Adipose tissue (tissue), 3 donors: ENCODE data around the gene LILRA1. TPM values are rescaled to one million over a fixed set of nuclear protein-coding genes. Genes with fewer than 3 reads are reported as not detected.
"Not testable (repeated sequence)": the region's sequence is repeated elsewhere in the genome, so short reads cannot be mapped to it uniquely, and the experiment has no call there.

Experiments
- H3K27ac ChIP-seq: one replicate; pipeline ENCODE4 v1.5.1; 2013; ENCODE audit warnings: low read depth, low read length
- WGBS, 3 donors: extraction: QIAGEN DNeasy Blood & Tissue Kit; methylation state at CpG; one replicate each; pipeline ENCODE4 v1.1.7; 2013; 5-methylcytosine and 5-hydroxymethylcytosine counted together
- polyA plus RNA-seq, 3 donors: library from polyadenylated mRNA; stranded (reverse); fragments of 200-250 nt; gene quantifications; one replicate each; pipeline ENCODE4 v1.2.3, GENCODE V29; 2013
- donor health status: healthy with polysubstance abuse.
- donor health status: Bipolar disorder and iron deficiency.
- donor health status: healthy.

LILRA1 gene
- polyA plus RNA-seq, 3 donors = 0.31 to 2.1 (median 1.3) TPM

- WGBS, 3 donors = 47 to 75% (median 64%) methylated on average over 3 of the region's 3 CpGs
Observed at GRCh38 chr19:54616057-54616456, 22.6 kb downstream of the LILRA1 start.

GRCh38 chr19:54616821-54617560, 23.6 kb downstream of the LILRA1 start:
- 53 to 67% (median 59%) methylated on average over 5 of the region's 5 CpGs for WGBS, 3 donors

More at GRCh38 chr19:54616057-54616456, 22.6 kb downstream of the LILRA1 start:
- H3K27ac ChIP-seq = no peak overlapping the region

GRCh38 chr19:54620464-54620863, 27.0 kb downstream of the LILRA1 start:
- no peak overlapping the region for H3K27ac ChIP-seq
- WGBS, 3 donors = 55 to 80% (median 75%) methylated on average over 4 of the region's 4 CpGs

More at GRCh38 chr19:54616821-54617560, 23.6 kb downstream of the LILRA1 start:
- H3K27ac ChIP-seq = no peak overlapping the region

- WGBS, 3 donors = 47 to 74% (median 73%) methylated on average over 4 of the region's 4 CpGs
- no peak overlapping the region for H3K27ac ChIP-seq
Observed at GRCh38 chr19:54622431-54622830, 29.0 kb downstream of the LILRA1 start.

DNA sequence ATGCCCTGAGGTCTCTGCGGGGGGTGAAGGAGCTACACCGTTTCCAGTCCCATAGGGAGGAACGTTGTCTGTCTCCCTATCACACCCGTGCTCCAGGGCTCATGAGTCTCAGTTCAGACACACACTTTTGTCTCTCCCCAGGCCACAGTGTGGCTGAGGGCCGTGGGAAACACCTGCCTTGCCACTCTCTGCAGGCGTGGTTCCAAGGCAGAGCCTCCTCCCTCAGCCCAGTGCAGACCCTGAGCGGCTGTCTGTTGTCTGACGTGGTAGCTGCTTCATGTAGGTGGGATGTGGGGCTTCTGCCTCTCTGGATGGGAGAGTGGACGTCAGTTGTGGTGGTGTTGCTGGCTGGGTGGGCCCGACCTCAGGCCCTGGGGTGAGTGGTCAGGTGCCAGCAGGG, 30.8 kb downstream of the LILRA1 start:
- WGBS, 3 donors = 56 to 68% (median 61%) methylated on average over 9 to 10 of the region's 10 CpGs

GRCh38 chr19:54624934-54625730, 31.7 kb downstream of the LILRA1 start:
- WGBS, 3 donors = 65 to 73% (median 69%) methylated on average over 10 to 13 of the region's 15 CpGs
- not testable (repeated sequence) for H3K27ac ChIP-seq

More for the DNA sequence above, 30.8 kb downstream of the LILRA1 start:
- not testable (repeated sequence) for H3K27ac ChIP-seq

DNA sequence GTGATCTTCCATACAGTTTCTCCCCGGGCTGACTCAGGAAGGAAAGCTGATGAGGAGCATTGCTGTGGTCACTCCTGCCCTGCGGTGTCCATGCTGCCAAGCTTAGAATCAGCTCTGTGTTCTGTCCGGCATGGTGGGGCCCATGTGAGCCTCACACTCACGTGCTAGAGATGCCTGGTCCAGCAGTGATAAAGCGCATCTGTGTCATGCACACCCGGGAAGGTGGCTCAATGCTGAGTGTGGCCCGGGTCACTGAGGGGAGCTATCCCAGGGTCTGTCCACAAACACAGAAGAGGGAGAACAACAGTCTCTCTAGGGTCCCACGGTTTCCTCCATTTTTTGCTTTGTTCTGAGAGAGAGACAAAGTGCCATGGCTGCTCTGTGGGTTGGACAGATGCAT, 33.3 kb downstream of the LILRA1 start:
- no peak overlapping the region for H3K27ac ChIP-seq
- WGBS, 3 donors = 71 to 86% (median 82%) methylated on average over 8 of the region's 8 CpGs

GRCh38 chr19:54627912-54628311, 34.5 kb downstream of the LILRA1 start:
- H3K27ac ChIP-seq = not testable (repeated sequence)
- WGBS, 3 donors = 35 to 62% (median 54%) methylated on average over 4 of the region's 4 CpGs

- 44 to 55% (median 44%) methylated on average over 9 of the region's 9 CpGs for WGBS, 3 donors
- not testable (repeated sequence) for H3K27ac ChIP-seq
Observed at GRCh38 chr19:54630262-54630661, 36.8 kb downstream of the LILRA1 start, which contains the start of gene LILRB1. TSS of gene LILRB1 (plus strand) at chr19:54630484. CDS start at chr19:54631074, 590 bp downstream.

DNA sequence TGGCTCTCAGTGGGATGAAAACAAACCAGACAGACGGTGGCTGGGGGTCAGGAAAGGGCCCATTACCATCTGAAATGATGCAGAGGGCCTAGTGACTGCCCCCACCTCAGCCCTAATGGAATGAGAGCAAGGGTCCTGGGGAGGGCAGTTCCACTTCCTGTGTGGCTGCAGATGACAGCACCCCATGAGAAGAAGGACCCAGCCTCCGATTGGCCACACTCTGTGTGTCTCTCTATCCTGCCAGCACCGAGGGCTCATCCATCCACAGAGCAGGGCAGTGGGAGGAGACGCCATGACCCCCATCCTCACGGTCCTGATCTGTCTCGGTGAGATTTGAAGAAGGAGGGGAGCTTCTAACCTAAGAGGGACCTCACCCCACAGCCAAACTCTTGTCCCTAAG, 37.4 kb downstream of the LILRA1 start:
- 36 to 51% (median 47%) methylated on average over 6 of the region's 6 CpGs for WGBS, 3 donors

DNA sequence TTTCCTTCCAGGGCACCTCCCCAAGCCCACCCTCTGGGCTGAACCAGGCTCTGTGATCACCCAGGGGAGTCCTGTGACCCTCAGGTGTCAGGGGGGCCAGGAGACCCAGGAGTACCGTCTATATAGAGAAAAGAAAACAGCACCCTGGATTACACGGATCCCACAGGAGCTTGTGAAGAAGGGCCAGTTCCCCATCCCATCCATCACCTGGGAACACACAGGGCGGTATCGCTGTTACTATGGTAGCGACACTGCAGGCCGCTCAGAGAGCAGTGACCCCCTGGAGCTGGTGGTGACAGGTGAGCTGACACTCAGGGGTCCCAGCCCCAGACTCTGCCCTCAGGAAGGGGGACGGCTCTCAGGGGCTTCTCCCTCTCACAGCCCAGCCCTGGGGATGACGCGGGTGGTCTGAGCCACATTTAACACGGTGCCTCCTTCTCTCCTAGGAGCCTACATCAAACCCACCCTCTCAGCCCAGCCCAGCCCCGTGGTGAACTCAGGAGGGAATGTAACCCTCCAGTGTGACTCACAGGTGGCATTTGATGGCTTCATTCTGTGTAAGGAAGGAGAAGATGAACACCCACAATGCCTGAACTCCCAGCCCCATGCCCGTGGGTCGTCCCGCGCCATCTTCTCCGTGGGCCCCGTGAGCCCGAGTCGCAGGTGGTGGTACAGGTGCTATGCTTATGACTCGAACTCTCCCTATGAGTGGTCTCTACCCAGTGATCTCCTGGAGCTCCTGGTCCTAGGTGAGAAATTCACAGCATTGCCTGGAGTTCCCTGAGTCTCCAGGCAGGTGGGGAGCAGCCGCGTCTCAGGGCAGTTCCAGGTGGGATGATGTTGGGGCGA, 38.3 kb downstream of the LILRA1 start:
- not testable (repeated sequence) for H3K27ac ChIP-seq
- 70 to 82% (median 74%) methylated on average over 23 of the region's 23 CpGs for WGBS, 3 donors

More for the DNA sequence above, 37.4 kb downstream of the LILRA1 start:
- no peak overlapping the region for H3K27ac ChIP-seq

GRCh38 chr19:54632517-54632916, 39.1 kb downstream of the LILRA1 start:
- 71 to 84% (median 81%) methylated on average over 15 to 16 of the region's 16 CpGs for WGBS, 3 donors

DNA sequence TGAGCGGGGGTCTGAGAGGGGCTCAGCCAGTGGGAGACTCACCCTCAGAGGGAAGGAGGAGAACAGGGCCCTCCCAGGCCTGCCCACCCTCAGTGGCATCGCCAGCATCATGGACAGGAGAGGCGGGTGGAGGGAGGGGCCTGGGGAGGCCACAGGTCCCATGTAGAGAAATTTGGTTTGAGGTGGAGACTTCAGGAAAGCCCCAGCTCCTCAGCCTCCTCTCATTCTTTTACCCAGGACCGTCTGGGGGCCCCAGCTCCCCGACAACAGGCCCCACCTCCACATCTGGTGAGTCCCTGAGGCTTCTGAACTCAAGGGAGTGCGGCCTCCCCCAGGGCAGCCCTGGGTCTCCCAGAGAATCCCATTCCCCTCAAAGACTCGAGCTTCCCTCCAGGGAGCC, 40.0 kb downstream of the LILRA1 start:
- 43 to 75% (median 74%) methylated on average over 6 to 7 of the region's 7 CpGs for WGBS, 3 donors

More at GRCh38 chr19:54632517-54632916, 39.1 kb downstream of the LILRA1 start:
- H3K27ac ChIP-seq = not testable (repeated sequence)

DNA sequence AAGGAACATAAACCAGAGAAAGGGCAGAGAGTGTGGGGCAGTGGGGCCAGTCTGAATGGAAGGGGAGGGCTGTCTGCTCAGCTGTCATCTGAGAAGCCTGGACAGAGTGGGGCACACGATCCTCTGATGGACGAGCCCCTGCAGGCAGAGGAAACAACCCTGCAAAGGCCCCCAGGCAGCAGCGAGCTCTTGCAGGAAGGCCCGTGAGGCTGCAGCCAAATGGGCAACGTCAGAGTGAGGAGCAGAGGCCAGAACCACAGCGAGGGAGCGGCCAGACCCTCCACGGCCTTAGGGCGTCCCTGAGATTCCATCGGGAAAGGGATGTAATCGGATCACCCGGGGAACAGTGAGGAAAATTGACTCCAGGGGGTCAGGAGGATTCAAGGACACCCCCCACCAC, 42.6 kb downstream of the LILRA1 start:
- 11 to 33% (median 26%) methylated on average over 10 to 12 of the region's 12 CpGs for WGBS, 3 donors

More for the DNA sequence above, 40.0 kb downstream of the LILRA1 start:
- no peak overlapping the region for H3K27ac ChIP-seq

GRCh38 chr19:54638683-54639082, 45.3 kb downstream of the LILRA1 start:
- WGBS, 3 donors = 83 to 92% (median 88%) methylated on average over 18 of the region's 18 CpGs
- no peak overlapping the region for H3K27ac ChIP-seq

More for the DNA sequence above, 42.6 kb downstream of the LILRA1 start:
- not testable (repeated sequence) for H3K27ac ChIP-seq

- H3K27ac ChIP-seq = not testable (repeated sequence)
- 42 to 45% (median 43%) methylated on average over 5 of the region's 5 CpGs for WGBS, 3 donors
Observed at GRCh38 chr19:54642953-54643352, 49.5 kb downstream of the LILRA1 start.

DNA sequence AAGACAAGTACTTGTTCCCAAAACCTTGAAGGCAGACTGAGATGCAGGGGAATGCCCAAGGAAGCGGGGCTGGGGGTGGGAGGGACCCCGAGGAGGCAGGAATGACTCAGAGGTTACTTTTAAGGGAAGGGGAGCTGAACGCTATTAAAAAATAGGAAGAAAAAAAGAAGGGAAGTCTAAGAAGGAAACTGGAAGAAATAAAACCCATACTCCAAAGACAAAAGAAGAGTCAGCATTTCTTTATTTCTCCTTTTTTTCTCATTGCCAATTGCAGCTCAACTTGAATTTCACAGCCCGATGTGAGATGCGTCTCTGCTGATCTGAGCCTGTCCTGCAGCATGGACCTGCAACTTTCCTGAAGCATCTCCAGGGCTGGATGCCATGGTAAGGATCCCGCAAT, 50.2 kb downstream of the LILRA1 start:
- WGBS, 3 donors = 53 to 59% (median 57%) methylated on average over 4 to 6 of the region's 6 CpGs
- not testable (repeated sequence) for H3K27ac ChIP-seq

GRCh38 chr19:54644056-54644455, 50.6 kb downstream of the LILRA1 start:
- no peak overlapping the region for H3K27ac ChIP-seq
- 44 to 59% (median 58%) methylated on average over 4 to 5 of the region's 5 CpGs for WGBS, 3 donors
